WTC11 (cell line): ENCODE data around the gene VAV2. TPM values are rescaled to one million over a fixed set of nuclear protein-coding genes. Genes with fewer than 3 reads are reported as not detected.

Experiments used
- ATAC-seq: fragments of 200-7000 bp; cut with Tn5 transposase; 2 replicates; pipeline ENCODE4 v1.10.0; 2021; ENCODE audit warnings: mild to moderate bottlenecking, moderate library complexity
- CTCF ChIA-PET: fragments of 300-600 bp; sonication (Branson Sonifier 250); formaldehyde crosslinking; loops from one replicate; lab custom pipeline; 2021; ENCODE audit warnings: antibody characterized with exemption; lab: Charles Lee
- POLR2A ChIA-PET: fragments of 350-600 bp; sonication (Branson Sonifier 250); formaldehyde crosslinking; loops from one replicate; lab custom pipeline; 2021; ENCODE audit warnings: antibody characterized with exemption; lab: Charles Lee
- DNase-seq: peaks from one replicate; pipeline ENCODE4 v3.0.0; 2021; ENCODE audit warnings: low spot score
- H3K27ac Mint-ChIP-seq: 2 replicates; pipeline ENCODE4 v1.8.0; 2021; ENCODE audit warnings: mixed read lengths
- H3K27me3 Mint-ChIP-seq: 2 replicates; pipeline ENCODE4 v1.8.0; 2021; ENCODE audit warnings: low read depth, mild to moderate bottlenecking, moderate library complexity, mixed read lengths
- H3K36me3 Mint-ChIP-seq: 2 replicates; pipeline ENCODE4 v1.8.0; 2021; ENCODE audit warnings: mixed read lengths
- H3K4me1 Mint-ChIP-seq: 2 replicates; pipeline ENCODE4 v1.8.0; 2022; ENCODE audit warnings: mixed read lengths
- H3K4me3 Mint-ChIP-seq: 2 replicates; pipeline ENCODE4 v1.8.0; 2021; ENCODE audit warnings: mild to moderate bottlenecking, moderate library complexity, mixed read lengths
- H3K9me3 Mint-ChIP-seq: 2 replicates; pipeline ENCODE4 v1.8.0; 2021; ENCODE audit warnings: mixed read lengths
- AR ChIP-seq: fragments of 250-450 bp; sonication (Bioruptor Pico); IDR thresholded peaks from 2 replicates; pipeline ENCODE4 v1.9.0; 2021; ENCODE audit warnings: mild to moderate bottlenecking
- ATF2 ChIP-seq: sonication (generic); formaldehyde crosslinking; IDR thresholded peaks from 2 replicates; pipeline ENCODE4 v1.8.1; 2022; ENCODE audit warnings: low read depth, missing genetic modification reagents, borderline replicate concordance
- ATF6 ChIP-seq: sonication (generic); formaldehyde crosslinking; IDR thresholded peaks from 2 replicates; pipeline ENCODE4 v1.8.1; 2023; ENCODE audit warnings: mild to moderate bottlenecking, missing genetic modification reagents
- ESRRA ChIP-seq: sonication (generic); formaldehyde crosslinking; IDR thresholded peaks from 2 replicates; pipeline ENCODE4 v1.8.1; 2022; ENCODE audit warnings: mild to moderate bottlenecking, missing genetic modification reagents, borderline replicate concordance
- ETV6 ChIP-seq: sonication (generic); formaldehyde crosslinking; IDR thresholded peaks from 2 replicates; pipeline ENCODE4 v1.8.1; 2022; ENCODE audit warnings: mild to moderate bottlenecking, missing genetic modification reagents
- FOXP4 ChIP-seq: sonication (generic); formaldehyde crosslinking; IDR thresholded peaks from 2 replicates; pipeline ENCODE4 v1.8.0; 2022; ENCODE audit warnings: mild to moderate bottlenecking, missing genetic modification reagents
- NR3C1 ChIP-seq: sonication (generic); formaldehyde crosslinking; conservative IDR thresholded peaks from 2 replicates; pipeline ENCODE4 v1.8.1; 2023; ENCODE audit warnings: low read depth, mild to moderate bottlenecking, missing genetic modification reagents
- PRDM15 ChIP-seq: sonication (generic); formaldehyde crosslinking; IDR thresholded peaks from 2 replicates; pipeline ENCODE4 v1.8.0; 2022; ENCODE audit warnings: missing genetic modification reagents
- RELA ChIP-seq: sonication (generic); formaldehyde crosslinking; IDR thresholded peaks from 2 replicates; pipeline ENCODE4 v1.8.1; 2022; ENCODE audit warnings: missing genetic modification reagents, mild to moderate bottlenecking, borderline replicate concordance
- USF1 ChIP-seq: sonication (generic); formaldehyde crosslinking; IDR thresholded peaks from 2 replicates; pipeline ENCODE4 v1.8.0; 2022; ENCODE audit warnings: mild to moderate bottlenecking, missing genetic modification reagents
- ZNF219 ChIP-seq: sonication (generic); formaldehyde crosslinking; IDR thresholded peaks from 2 replicates; pipeline ENCODE4 v1.8.0; 2023; ENCODE audit warnings: missing genetic modification reagents, mild to moderate bottlenecking, borderline replicate concordance
- ZNF317 ChIP-seq: sonication (generic); formaldehyde crosslinking; IDR thresholded peaks from 2 replicates; pipeline ENCODE4 v1.8.1; 2023; ENCODE audit warnings: low read depth, mild to moderate bottlenecking, moderate library complexity, missing genetic modification reagents, borderline replicate concordance
- ZNF396 ChIP-seq: fragments of 250-450 bp; sonication (Bioruptor Pico); IDR thresholded peaks from 2 replicates; pipeline ENCODE4 v1.8.0; 2021; ENCODE audit warnings: mild to moderate bottlenecking, moderate library complexity, borderline replicate concordance
- ZNF512 ChIP-seq: sonication (generic); formaldehyde crosslinking; IDR thresholded peaks from 2 replicates; pipeline ENCODE4 v1.8.1; 2022; ENCODE audit warnings: missing genetic modification reagents, borderline replicate concordance
- ZNF532 ChIP-seq: fragments of 250-450 bp; sonication (Bioruptor Pico); IDR thresholded peaks from 2 replicates; pipeline ENCODE4 v1.9.0; 2021; ENCODE audit warnings: mild to moderate bottlenecking, borderline replicate concordance
- total RNA-seq: library from RNA; stranded (reverse); gene quantifications from 3 replicates; pipeline ENCODE4 v1.2.3, GENCODE V29; 2021

VAV2 gene
- total RNA-seq, 1 experiment from 2014 or later = 39.7 TPM

- TF ChIP-seq ATF2 (CRISPR knock-in tag) (no peak), ETV6 (CRISPR knock-in tag) (no peak), ZNF219 (CRISPR knock-in tag) (no peak), USF1 (no peak), ZNF396 (CRISPR knock-in tag) (no peak), AR (CRISPR knock-in tag) (no peak), ESRRA (CRISPR knock-in tag) (no peak), NR3C1 (CRISPR knock-in tag) (no peak), ZNF317 (CRISPR knock-in tag) (no peak)
Observed at GRCh38 chr9:133844398-133844784, 147.7 kb downstream of the VAV2 start (continued).

- ATAC-seq (no peak), DNase-seq (no peak)
- no peak overlapping the region for H3K4me3 Mint-ChIP-seq
- H3K27me3 Mint-ChIP-seq = no peaks in the 10 kb centered on the region
- peaks cover 33% of the 10 kb centered on the region for H3K4me1 Mint-ChIP-seq
- H3K36me3 Mint-ChIP-seq = no peaks in the 10 kb centered on the region
- H3K27ac Mint-ChIP-seq = no peak overlapping the region
- ChIA-PET CTCF (interaction anchor here (1.0 kb wide), 1 partner anchor 701 kb away, joined by 3 read pairs; no protein-coding TSS in a partner anchor), POLR2A (no interaction called here)
- no peaks in the 10 kb centered on the region for H3K9me3 Mint-ChIP-seq
- no peak for TF ChIP-seq RELA
- no peak for TF ChIP-seq FOXP4
- no peak for TF ChIP-seq ATF6 (CRISPR knock-in tag)
- no peak for TF ChIP-seq ZNF532 (CRISPR knock-in tag)
- TF ChIP-seq PRDM15 (CRISPR knock-in tag) = no peak
- TF ChIP-seq ZNF512 (CRISPR knock-in tag) = no peak
Observed at GRCh38 chr9:133843751-133844397, 148.2 kb downstream of the VAV2 start.
